Left lung (tissue), 10 donors: ENCODE results near the gene SIRT4. TPM values are rescaled to one million over a fixed set of nuclear protein-coding genes. Genes with fewer than 3 reads are reported as not detected.

ENCODE experiments used
- ATAC-seq: fragments of 200-7000 bp; cut with Tn5 transposase; one replicate; pipeline ENCODE4 v1.9.1; 2020; ENCODE audit warnings: moderate library complexity
- DNase-seq, 4 donors: peaks; one replicate each; pipeline ENCODE4 v3.0.0-alpha.2; 2013 to 2020
- H3K27ac ChIP-seq, 2 donors: fragments of 200-600 bp; sonication (generic) in 1 of 2; one replicate each; pipeline versions ENCODE4 v1.5.0 to v1.8.0; 2020 to 2021
- H3K27me3 ChIP-seq, 2 donors: fragments of 200-600 bp; sonication (generic) in 1 of 2; one replicate each; pipeline versions ENCODE4 v1.5.0 to v1.8.0; 2020 to 2021
- H3K36me3 ChIP-seq, 2 donors: fragments of 200-600 bp; sonication (generic) in 1 of 2; one replicate each; pipeline versions ENCODE4 v1.5.0 to v1.8.0; 2020 to 2021
- H3K4me1 ChIP-seq, 2 donors: fragments of 200-600 bp; one replicate each; pipeline ENCODE4 v1.8.0; 2021
- H3K4me3 ChIP-seq, 2 donors: fragments of 200-600 bp; sonication (generic) in 1 of 2; one replicate each; pipeline versions ENCODE4 v1.5.0 to v1.8.0; 2020 to 2021; ENCODE audit warnings: mild to moderate bottlenecking in 1 of 2
- H3K9me3 ChIP-seq, 2 donors: fragments of 200-600 bp; sonication (generic) in 1 of 2; one replicate each; pipeline versions ENCODE4 v1.5.0 to v1.8.0; 2020 to 2021
- CTCF ChIP-seq, 2 donors: fragments of 200-600 bp; sonication (generic) in 1 of 2; IDR thresholded peaks; one replicate each; pipeline versions ENCODE4 v1.5.0 to v1.8.0; 2021; ENCODE audit warnings: antibody characterized with exemption in 2 of 2
- intact Hi-C, 2 donors: fragments of 100-400 bp; cut with DNase I; formaldehyde crosslinking; loops; one replicate each; pipeline versions ENCODE4 v1.11.2 to v1.14.2; 2022
- polyA plus RNA-seq, 6 donors: library from polyadenylated mRNA; unstranded; fragments of 120-200 nt; gene quantifications; one replicate each; pipeline ENCODE4 v1.2.1, GENCODE V29; 2013; ENCODE audit not compliant: insufficient read length in 6 of 6
- total RNA-seq, 2 donors: library from RNA; stranded (reverse); fragmentation: NEBNext Ultra II Directional; extraction: Animal tissue kit (Norgen Biotek cat#: 25700); gene quantifications; one replicate each; pipeline ENCODE4 v1.2.1, GENCODE V29; 2021
- donor health status: DM: no; HTN: yes; CAD: no.
- donor health status: DM: no; HTN: no; CAD: no.

The SIRT4 gene
- total and polyA plus RNA-seq, 8 donors, result 1.7 to 3.8 (median 2.8) TPM

GRCh38 chr12:120317224-120318105 is 15.3 kb downstream of the SIRT4 start:
- intact Hi-C loops, result no loop called here
- TF ChIP-seq CTCF (IDR thresholded peaks at IDR 0.05), result peak; percentile 33 to 54

GRCh38 chr12:120321382-120322202 is 19.5 kb downstream of the SIRT4 start:
- DNase-seq, result no peak
- TF ChIP-seq CTCF (IDR thresholded peaks at IDR 0.05), result no peak
- H3K4me1 ChIP-seq, result peaks cover 3 to 23% of the 10 kb centered on the region in 2 donors
- no peaks in the 10 kb centered on the region for H3K36me3 ChIP-seq
- no peaks in the 10 kb centered on the region for H3K9me3 ChIP-seq
- intact Hi-C loops, result no loop called here
- H3K27me3 ChIP-seq, result no peaks in the 10 kb centered on the region
- ATAC-seq, result peak; percentile 19
- H3K4me3 ChIP-seq, result no peak overlapping the region
- H3K27ac ChIP-seq, result peak overlapping the region; percentile 28 to 33

More at GRCh38 chr12:120317224-120318105, 15.3 kb downstream of the SIRT4 start:
- DNase-seq (peak; percentile 94 to 99 (median 98)), ATAC-seq (peak; percentile 98)
- Histone ChIP-seq H3K27ac (peak overlapping the region; percentile 84 to 85), H3K4me3 (peak overlapping the region; percentile 42 to 56), H3K9me3 (no peaks in the 10 kb centered on the region), H3K27me3 (no peaks in the 10 kb centered on the region), H3K36me3 (no peaks in the 10 kb centered on the region), H3K4me1 (peaks cover 0 to 15% of the 10 kb centered on the region in 2 donors)

GRCh38 chr12:120323772-120324171 is 21.7 kb downstream of the SIRT4 start:
- no peak for ATAC-seq
- intact Hi-C loops, result no loop called here

GRCh38 chr12:120324841-120325417 is 22.8 kb downstream of the SIRT4 start:
- Histone ChIP-seq H3K9me3 (no peaks in the 10 kb centered on the region), H3K27me3 (no peaks in the 10 kb centered on the region), H3K4me3 (no peak overlapping the region), H3K4me1 (peaks cover 3 to 12% of the 10 kb centered on the region in 2 donors), H3K36me3 (no peaks in the 10 kb centered on the region), H3K27ac (no peak overlapping the region)
- ATAC-seq, result no peak
- intact Hi-C loops, result no loop called here
- TF ChIP-seq CTCF (IDR thresholded peaks at IDR 0.05), result no peak
- no peak for DNase-seq

More at GRCh38 chr12:120323772-120324171, 21.7 kb downstream of the SIRT4 start:
- Histone ChIP-seq H3K27me3 (no peaks in the 10 kb centered on the region), H3K36me3 (no peaks in the 10 kb centered on the region), H3K4me1 (peaks cover 3 to 12% of the 10 kb centered on the region in 2 donors), H3K9me3 (no peaks in the 10 kb centered on the region), H3K27ac (no peak overlapping the region), H3K4me3 (no peak overlapping the region)
- no peak for DNase-seq
- TF ChIP-seq CTCF (IDR thresholded peaks at IDR 0.05), result no peak
